ENCODE measurements around the gene KMT2E.

DNA sequence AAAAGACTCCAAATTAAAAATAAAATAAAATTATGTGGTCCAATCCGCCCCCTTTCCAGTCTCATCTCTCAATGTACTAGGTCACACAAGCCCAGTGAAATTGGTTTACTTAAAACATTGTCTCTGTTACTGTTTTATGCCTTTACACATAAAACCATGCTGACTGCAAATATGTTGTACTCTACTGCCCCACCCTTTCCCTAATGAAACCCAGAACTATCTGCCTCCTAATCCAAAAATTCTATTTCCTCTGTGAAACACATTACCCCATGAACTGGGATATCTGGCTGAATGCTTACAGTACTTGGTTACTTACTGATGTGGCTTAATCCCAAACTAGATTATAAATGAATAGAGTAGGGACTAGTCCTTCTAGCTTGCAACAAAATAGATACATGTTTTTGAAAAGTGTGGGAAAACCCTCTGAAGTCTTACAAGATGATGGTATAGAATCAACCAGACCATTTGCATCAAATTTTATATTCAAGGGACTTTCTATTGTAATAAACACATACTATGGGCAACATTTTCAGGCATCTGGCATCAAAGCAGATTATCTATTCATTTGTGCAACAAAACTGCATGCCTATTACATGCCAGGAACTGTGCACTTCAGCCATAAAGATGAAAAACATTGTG, 10.0 kb upstream of the KMT2E start:
- TF ChIP-seq TCF4 (CRISPR knock-in tag; IDR thresholded peaks at IDR 0.05; ENCODE audit: borderline replicate concordance) (no peak), ZFP30 (CRISPR knock-in tag; IDR thresholded peaks at IDR 0.05) (no peak)

All from SK-N-SH treated with all-trans-retinoic acid at 6 μM for 48 hours (cell line).